ENCODE data around the gene ARHGAP44. TPM values are rescaled to one million over a fixed set of nuclear protein-coding genes. Genes with fewer than 3 reads are reported as not detected.

ARHGAP44 gene
- total and polyA plus RNA-seq, 2 of the 4 experiments (the other 2 are of a cell fraction), result 0.54 to 1.0 TPM

GRCh38 chr17:12769981-12770380, 19.3 kb upstream of the ARHGAP44 start:
- Histone ChIP-seq H3K4me1 (ENCODE audit: control insufficient read depth, insufficient read depth, low read length) (no peaks in the 10 kb centered on the region), H4K20me1 (ENCODE audit: insufficient read depth, low read length) (no peaks in the 10 kb centered on the region), H2BK20ac (ENCODE audit: low read depth, low read length) (no peak overlapping the region), H4K91ac (ENCODE audit: insufficient read depth, low read depth, low read length) (no peak overlapping the region), H2AK5ac (ENCODE audit: low read depth, low read length) (no peak overlapping the region), H3K4ac (ENCODE audit: low read depth, low read length) (no peak overlapping the region), H3K23ac (ENCODE audit: low read depth, low read length) (no peak overlapping the region), H3K9me1 (ENCODE audit: insufficient read depth, low read length) (no peaks in the 10 kb centered on the region), H3K9me3 (ENCODE audit: control insufficient read depth, insufficient read depth, low read length) (no peaks in the 10 kb centered on the region), H3K4me3 (ENCODE audit: insufficient read depth, low read depth, low read length) (no peak overlapping the region), H2AFZ (replicated peaks; ENCODE audit: low read length, poor library complexity) (no peak overlapping the region), H2BK15ac (ENCODE audit: low read depth, low read length) (no peak overlapping the region), H3K9ac (ENCODE audit: low read depth, low read length) (no peak overlapping the region), H3K27me3 (ENCODE audit: control insufficient read depth, insufficient read depth, low read length) (peaks cover 2% of the 10 kb centered on the region; the same call in 1 of the 2 replicates), H2BK5ac (ENCODE audit: low read depth, low read length, poor library complexity, severe bottlenecking) (no peak overlapping the region), H3K18ac (ENCODE audit: low read depth, low read length) (no peak overlapping the region), H3K27ac (ENCODE audit: insufficient read depth, low read length) (no peak overlapping the region), H2AK9ac (replicated peaks; ENCODE audit: low read depth, low read length, poor library complexity) (no peak overlapping the region), H2BK120ac (ENCODE audit: low read depth, low read length) (no peak overlapping the region), H3K79me1 (ENCODE audit: low read depth in 1 of 2, low read length in 2 of 2) (no peaks in the 10 kb centered on the region), H4K8ac (ENCODE audit: low read depth in 2 of 2, low read length in 2 of 2) (no peak overlapping the region), H3K56ac (ENCODE audit: extremely low read depth, insufficient read depth, low read length) (no peak overlapping the region), H4K5ac (ENCODE audit: low read depth, low read length) (no peak overlapping the region), H3K36me3 (ENCODE audit: control insufficient read depth, insufficient read depth, low read length) (no peaks in the 10 kb centered on the region; the same call in 1 of the 2 replicates), H3K14ac (replicated peaks; ENCODE audit: low read depth, low read length) (no peak overlapping the region), H3K4me2 (ENCODE audit: low read depth, low read length) (no peak overlapping the region)
- BruUV-seq (replicated peaks), result no TSS peak
- ChIA-PET CTCF (no interaction called here), POLR2A (ENCODE audit: unreplicated experiment) (no interaction called here)
- dilution Hi-C loops (cut with HindIII; ENCODE audit: low sequenced_read_pairs, unreplicated experiment) (no loop called here), intact Hi-C loops (cut with micrococcal nuclease) (no loop called here), in situ Hi-C loops (cut with MboI; ENCODE audit: low sequenced_read_pairs) (no loop called here)
- 80% methylated on average over 1 of the region's 6 CpGs; no CpG with 5 or more reads in 1 of the 2 experiments for WGBS, 2 experiments (ENCODE audit: extremely low coverage in 2 of 2, insufficient read length in 1 of 2)
- ATAC-seq (ENCODE audit: low read depth) (no peak), DNase-seq (peak; percentile 63)
- TF ChIP-seq RAD21 (IDR thresholded peaks at IDR 0.05; ENCODE audit: low read length) (no peak), CTCF (conservative IDR thresholded peaks at IDR 0.05; ENCODE audit: low read depth, low read length) (no peak), MAFK (IDR thresholded peaks at IDR 0.05; ENCODE audit: low read depth, low read length) (no peak), POLR2A (IDR thresholded peaks at IDR 0.05; ENCODE audit: low read depth, low read length) (no peak), BHLHE40 (IDR thresholded peaks at IDR 0.05; ENCODE audit: low read depth, low read length) (no peak), MXI1 (IDR thresholded peaks at IDR 0.05; ENCODE audit: borderline replicate concordance, low read depth, low read length) (no peak), RFX5 (IDR thresholded peaks at IDR 0.05; ENCODE audit: low read depth, low read length) (no peak), CEBPB (IDR thresholded peaks at IDR 0.05; ENCODE audit: low read depth, low read length) (no peak), FOS (IDR thresholded peaks at IDR 0.05; ENCODE audit: low read depth, low read length) (no peak), SMC3 (IDR thresholded peaks at IDR 0.05; ENCODE audit: low read depth, low read length) (no peak), RCOR1 (IDR thresholded peaks at IDR 0.05; ENCODE audit: insufficient replicate concordance, low read length) (no peak), NFE2L2 (IDR thresholded peaks at IDR 0.05; ENCODE audit: low read depth, low read length) (no peak), USF2 (IDR thresholded peaks at IDR 0.05; ENCODE audit: low read depth, low read length) (no peak), MAZ (IDR thresholded peaks at IDR 0.05; ENCODE audit: borderline replicate concordance, low read depth, low read length) (no peak), CHD1 (IDR thresholded peaks at IDR 0.05; ENCODE audit: low read depth, low read length) (no peak)
- TF ChIP-seq, protein P1, sequence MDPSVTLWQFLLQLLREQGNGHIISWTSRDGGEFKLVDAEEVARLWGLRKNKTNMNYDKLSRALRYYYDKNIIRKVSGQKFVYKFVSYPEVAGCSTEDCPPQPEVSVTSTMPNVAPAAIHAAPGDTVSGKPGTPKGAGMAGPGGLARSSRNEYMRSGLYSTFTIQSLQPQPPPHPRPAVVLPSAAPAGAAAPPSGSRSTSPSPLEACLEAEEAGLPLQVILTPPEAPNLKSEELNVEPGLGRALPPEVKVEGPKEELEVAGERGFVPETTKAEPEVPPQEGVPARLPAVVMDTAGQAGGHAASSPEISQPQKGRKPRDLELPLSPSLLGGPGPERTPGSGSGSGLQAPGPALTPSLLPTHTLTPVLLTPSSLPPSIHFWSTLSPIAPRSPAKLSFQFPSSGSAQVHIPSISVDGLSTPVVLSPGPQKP (IDR thresholded peaks at IDR 0.05; ENCODE audit: borderline replicate concordance, low read depth, low read length), result no peak

All from IMR-90 (cell line).